A673 (cell line): ENCODE results near the gene SKA1.

Source experiments
- CTCF ChIP-seq: fragments of 300-800, 200-600 bp; sonication (generic); conservative IDR thresholded peaks from 2 replicates; pipeline ENCODE4 v1.5.1; 2017; ENCODE audit warnings: low read depth, mild to moderate bottlenecking, antibody characterized with exemption, low read length, moderate library complexity, mixed read lengths
- EZH2 ChIP-seq: fragments of 200-600 bp; sonication (generic); IDR thresholded peaks from 2 replicates; pipeline ENCODE4 v1.6.1; 2017; ENCODE audit warnings: borderline replicate concordance, low read depth, mild to moderate bottlenecking, mixed read lengths, antibody characterized with exemption, low read length; ENCODE audit not compliant: poor library complexity, severe bottlenecking

- TF ChIP-seq CTCF (no peak), EZH2 (no peak)
Measured at GRCh38 chr18:50427896-50428295, 53.0 kb downstream of the SKA1 start.
